HG02623 (cell line): ENCODE measurements around the gene KCNMA1.

Source experiments
- ATAC-seq: cut with Tn5 transposase; IDR thresholded peaks from one replicate; pipeline ENCODE4 v1.9.1; 2021; ENCODE audit warnings: moderate library complexity; ENCODE audit not compliant: unreplicated experiment

Gene KCNMA1

GRCh38 chr10:77562742-77563141, 74.9 kb downstream of the KCNMA1 start:
- ATAC-seq = no peak

GRCh38 chr10:77561991-77562390, 75.6 kb downstream of the KCNMA1 start:
- no peak for ATAC-seq

GRCh38 chr10:77560471-77560870, 77.1 kb downstream of the KCNMA1 start:
- no peak for ATAC-seq

GRCh38 chr10:77560052-77560451, 77.6 kb downstream of the KCNMA1 start:
- ATAC-seq = no peak

- ATAC-seq = no peak
These were observed 80.5 kb downstream of the KCNMA1 start for GRCh38 chr10:77556990-77557601.

GRCh38 chr10:77555591-77556212, 81.9 kb downstream of the KCNMA1 start:
- ATAC-seq = no peak

GRCh38 chr10:77554996-77555397, 82.6 kb downstream of the KCNMA1 start:
- ATAC-seq = no peak

- no peak for ATAC-seq
These were observed 83.6 kb downstream of the KCNMA1 start for GRCh38 chr10:77553966-77554365.

GRCh38 chr10:77553311-77553710, 84.3 kb downstream of the KCNMA1 start:
- no peak for ATAC-seq

- no peak for ATAC-seq
These were observed 85.4 kb downstream of the KCNMA1 start for GRCh38 chr10:77552252-77552651.

- ATAC-seq = no peak
These were observed 87.2 kb downstream of the KCNMA1 start for GRCh38 chr10:77550378-77550777.

- no peak for ATAC-seq
These were observed 88.9 kb downstream of the KCNMA1 start for GRCh38 chr10:77548671-77549070.

- no peak for ATAC-seq
These were observed 89.5 kb downstream of the KCNMA1 start for GRCh38 chr10:77548157-77548556.

GRCh38 chr10:77547307-77548050, 90.1 kb downstream of the KCNMA1 start:
- ATAC-seq = no peak

- no peak for ATAC-seq
These were observed 91.6 kb downstream of the KCNMA1 start for GRCh38 chr10:77546042-77546441.

GRCh38 chr10:77545585-77545984, 92.0 kb downstream of the KCNMA1 start:
- no peak for ATAC-seq

GRCh38 chr10:77544617-77545016, 93.0 kb downstream of the KCNMA1 start:
- no peak for ATAC-seq

- ATAC-seq = no peak
These were observed 94.8 kb downstream of the KCNMA1 start for GRCh38 chr10:77542710-77543259.

- no peak for ATAC-seq
These were observed 95.7 kb downstream of the KCNMA1 start for GRCh38 chr10:77541944-77542343.

GRCh38 chr10:77541247-77541646, 96.4 kb downstream of the KCNMA1 start:
- no peak for ATAC-seq

- ATAC-seq = no peak
These were observed 98.3 kb downstream of the KCNMA1 start for GRCh38 chr10:77539147-77539935.
